ENCODE results near the gene PSORS1C2.

The PSORS1C2 gene

DNA sequence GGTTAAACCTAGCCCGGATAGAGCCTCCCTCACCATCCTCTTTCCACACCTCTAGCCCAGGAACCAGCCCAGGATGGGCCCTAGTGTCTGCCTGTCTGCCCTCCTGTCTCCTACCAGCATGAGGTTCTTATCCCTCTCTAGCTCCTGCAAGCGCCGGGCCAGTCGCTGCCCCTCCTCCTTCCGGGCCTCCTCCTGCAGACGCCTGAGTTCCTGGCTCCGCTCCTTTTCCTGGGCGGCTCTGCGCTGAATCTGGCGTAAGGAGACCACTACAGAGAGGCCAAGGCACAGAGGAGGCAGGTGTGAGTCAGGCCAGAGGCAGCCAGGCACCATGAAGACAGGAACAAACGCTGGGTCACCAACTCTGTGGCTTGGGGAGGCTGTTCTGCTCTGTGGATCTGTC, 4.3 kb upstream of the PSORS1C2 start:
- no peak for TF ChIP-seq CTCF (IDR thresholded peaks at IDR 0.05; ENCODE audit: extremely low read depth, missing control alignments)
- DNase-seq (ENCODE audit: low spot score), result no peak

- DNase-seq (ENCODE audit: low spot score), result no peak
- no peak for TF ChIP-seq CTCF (IDR thresholded peaks at IDR 0.05; ENCODE audit: extremely low read depth, missing control alignments)
Measured at GRCh38 chr6:31142361-31142761, 3.5 kb upstream of the PSORS1C2 start.

GRCh38 chr6:31140643-31141042, 1.8 kb upstream of the PSORS1C2 start:
- no peak for TF ChIP-seq CTCF (IDR thresholded peaks at IDR 0.05; ENCODE audit: extremely low read depth, missing control alignments)
- no peak for DNase-seq (ENCODE audit: low spot score)

- no peak for DNase-seq (ENCODE audit: low spot score)
- no peak for TF ChIP-seq CTCF (IDR thresholded peaks at IDR 0.05; ENCODE audit: extremely low read depth, missing control alignments)
Measured at GRCh38 chr6:31139599-31139998, 733 bp upstream of the PSORS1C2 start.

DNA sequence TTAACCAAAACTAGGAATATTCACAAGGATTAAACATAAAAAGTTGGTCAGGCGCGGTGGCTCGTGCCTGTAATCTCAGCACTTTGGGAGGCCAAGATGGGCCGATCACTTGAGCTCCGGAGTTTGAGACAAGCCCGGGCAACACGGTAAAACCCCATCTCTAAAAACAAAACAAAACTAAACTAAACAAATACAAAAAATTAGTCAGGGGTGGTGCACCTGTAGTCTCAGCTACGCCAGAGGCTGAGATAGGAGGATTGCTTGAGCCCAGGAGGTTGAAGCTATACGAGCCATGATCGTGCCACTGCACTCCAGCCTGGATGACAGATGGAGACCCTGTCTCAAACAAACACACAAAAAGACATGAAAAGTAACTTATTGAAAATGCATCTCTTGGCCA, 3.2 kb downstream of the PSORS1C2 start:
- DNase-seq (ENCODE audit: low spot score), result no peak

DNA sequence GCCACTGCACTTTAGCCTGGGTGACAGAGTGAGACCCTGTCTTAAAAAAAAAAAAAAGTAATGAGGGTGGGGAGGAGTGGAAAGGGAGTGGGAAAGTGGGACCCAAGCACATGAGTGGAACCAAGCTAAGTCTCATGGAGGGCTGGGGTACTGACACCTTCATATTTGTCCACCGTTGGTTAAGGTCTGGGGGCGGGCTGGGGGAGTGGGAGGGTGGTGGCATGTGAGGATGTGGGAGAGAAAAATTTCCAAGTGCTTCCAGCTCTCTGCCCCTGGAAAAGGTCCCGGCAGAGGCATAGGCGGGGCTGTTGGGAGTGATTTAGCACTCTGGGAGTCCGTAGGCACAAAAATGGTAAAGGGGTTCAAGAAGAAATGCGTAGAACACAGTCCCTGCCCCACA, 6.1 kb downstream of the PSORS1C2 start:
- no peak for TF ChIP-seq CTCF (IDR thresholded peaks at IDR 0.05; ENCODE audit: extremely low read depth, missing control alignments)
- no peak for DNase-seq (ENCODE audit: low spot score)

More for the DNA sequence above, 3.2 kb downstream of the PSORS1C2 start:
- TF ChIP-seq CTCF (IDR thresholded peaks at IDR 0.05; ENCODE audit: extremely low read depth, missing control alignments), result no peak

GRCh38 chr6:31131595-31131994, 7.3 kb downstream of the PSORS1C2 start:
- no peak for TF ChIP-seq CTCF (IDR thresholded peaks at IDR 0.05; ENCODE audit: extremely low read depth, missing control alignments)
- no peak for DNase-seq (ENCODE audit: low spot score)
